HFFc6 (cell line): ENCODE measurements around the gene MAGI1. TPM values are rescaled to one million over a fixed set of nuclear protein-coding genes. Genes with fewer than 3 reads are reported as not detected.

ENCODE experiments used
- DNase-seq: peaks from one replicate; pipeline ENCODE4 v3.0.0-alpha.2; 2018
- H3K27ac Mint-ChIP-seq: 2 replicates; pipeline ENCODE4 v1.8.0; 2020; ENCODE audit warnings: mild to moderate bottlenecking, mixed read lengths
- H3K27me3 Mint-ChIP-seq: 2 replicates; pipeline ENCODE4 v1.8.0; 2021; ENCODE audit warnings: mild to moderate bottlenecking, moderate library complexity, mixed read lengths; ENCODE audit not compliant: insufficient read depth
- H3K36me3 Mint-ChIP-seq: 2 replicates; pipeline ENCODE4 v1.8.0; 2021; ENCODE audit warnings: low read depth, mixed read lengths
- H3K4me1 Mint-ChIP-seq: 2 replicates; pipeline ENCODE4 v1.8.0; 2020; ENCODE audit warnings: low read depth, mixed read lengths
- H3K4me3 Mint-ChIP-seq: 2 replicates; pipeline ENCODE4 v1.8.0; 2020; ENCODE audit warnings: mild to moderate bottlenecking, moderate library complexity, mixed read lengths
- H3K9me3 Mint-ChIP-seq: 2 replicates; pipeline ENCODE4 v1.8.0; 2020; ENCODE audit warnings: mild to moderate bottlenecking, mixed read lengths
- CTCF ChIP-seq: fragments of 200-600 bp; sonication (generic); IDR thresholded peaks from 2 replicates; pipeline ENCODE4 v1.5.0; 2021; ENCODE audit warnings: antibody characterized with exemption, mild to moderate bottlenecking
- long read RNA-seq: library from polyadenylated mRNA; unstranded; transcript quantifications from one replicate; pipeline ENCODE4 v2.0.0, GENCODE V29; 2019
- total RNA-seq, 6 experiments: library from RNA; stranded (reverse); fragmentation: NEBNext Ultra II Directional; extraction: Animal tissue kit (Norgen Biotek cat#: 25700); gene quantifications; 2 replicates in 1 of 6; 3 replicates in 5 of 6; pipeline ENCODE4 v1.2.3, GENCODE V29; 2021

MAGI1 gene
- total RNA-seq, result 10 to 100 TPM; 21.1 to 30.5 (median 22.4) TPM
- long read RNA-seq, partial matches to known transcripts, result 2 of 9 reads
- long read RNA-seq, other reads (novel, unspliced or antisense), result 7 of 9 reads

- TF ChIP-seq CTCF, result no peak; the same call in 1 of the 2 replicates
- peak within 1 kb of the TSS; percentile 98 for H3K4me3 Mint-ChIP-seq
- H3K36me3 Mint-ChIP-seq, result peaks cover 21% of the 10 kb centered on the region
- peaks cover 70% of the 10 kb centered on the region for H3K4me1 Mint-ChIP-seq
- H3K9me3 Mint-ChIP-seq, result no peaks in the 10 kb centered on the region
- peak within 1 kb of the TSS; percentile 96 for H3K27ac Mint-ChIP-seq
- DNase-seq, result peak; percentile 93
- H3K27me3 Mint-ChIP-seq, result no peaks in the 10 kb centered on the region; the same call in 1 of the 2 replicates
Measured at GRCh38 chr3:66038726-66039589, at the start of gene MAGI1. Gene MAGI1 (minus strand): TSS chr3:66038918. CDS start chr3:66038308, 610 bp downstream.

GRCh38 chr3:66083784-66084213 is 45.1 kb upstream of the MAGI1 start:
- Mint-ChIP-seq H3K4me3 (no peak overlapping the region), H3K4me1 (peaks cover 17% of the 10 kb centered on the region), H3K27me3 (peaks cover 1% of the 10 kb centered on the region; the same call in 1 of the 2 replicates)

GRCh38 chr3:66083096-66083678 is 44.5 kb upstream of the MAGI1 start:
- Mint-ChIP-seq H3K27ac (no peak overlapping the region), H3K4me3 (no peak overlapping the region), H3K36me3 (no peaks in the 10 kb centered on the region), H3K9me3 (no peaks in the 10 kb centered on the region), H3K4me1 (peaks cover 17% of the 10 kb centered on the region), H3K27me3 (peaks cover 1% of the 10 kb centered on the region; the same call in 1 of the 2 replicates)
- no peak for TF ChIP-seq CTCF
- DNase-seq, result no peak

More at GRCh38 chr3:66083784-66084213, 45.1 kb upstream of the MAGI1 start:
- DNase-seq, result no peak
- no peak for TF ChIP-seq CTCF
- no peaks in the 10 kb centered on the region for H3K36me3 Mint-ChIP-seq
- no peak overlapping the region for H3K27ac Mint-ChIP-seq
- no peaks in the 10 kb centered on the region for H3K9me3 Mint-ChIP-seq

- Mint-ChIP-seq H3K4me1 (peaks cover 20% of the 10 kb centered on the region), H3K27ac (no peak overlapping the region)
Measured at GRCh38 chr3:66082679-66083078, 44.0 kb upstream of the MAGI1 start.

More at GRCh38 chr3:66082679-66083078, 44.0 kb upstream of the MAGI1 start:
- DNase-seq, result no peak
- Mint-ChIP-seq H3K27me3 (peaks cover 1% of the 10 kb centered on the region; the same call in 1 of the 2 replicates), H3K9me3 (no peaks in the 10 kb centered on the region), H3K4me3 (no peak overlapping the region), H3K36me3 (no peaks in the 10 kb centered on the region)
- TF ChIP-seq CTCF, result no peak
